Erythroblast (primary cell): ENCODE measurements around the gene ANKUB1.

Experiments used
- GATA1 ChIP-seq: IDR thresholded peaks from 2 replicates; pipeline ENCODE4 v1.6.1; 2011; ENCODE audit warnings: low read depth, mild to moderate bottlenecking, control low read depth, low read length, moderate library complexity
- POLR2A ChIP-seq: IDR thresholded peaks from 2 replicates; pipeline ENCODE4 v1.6.1; 2011; ENCODE audit warnings: mild to moderate bottlenecking, low read length

DNA sequence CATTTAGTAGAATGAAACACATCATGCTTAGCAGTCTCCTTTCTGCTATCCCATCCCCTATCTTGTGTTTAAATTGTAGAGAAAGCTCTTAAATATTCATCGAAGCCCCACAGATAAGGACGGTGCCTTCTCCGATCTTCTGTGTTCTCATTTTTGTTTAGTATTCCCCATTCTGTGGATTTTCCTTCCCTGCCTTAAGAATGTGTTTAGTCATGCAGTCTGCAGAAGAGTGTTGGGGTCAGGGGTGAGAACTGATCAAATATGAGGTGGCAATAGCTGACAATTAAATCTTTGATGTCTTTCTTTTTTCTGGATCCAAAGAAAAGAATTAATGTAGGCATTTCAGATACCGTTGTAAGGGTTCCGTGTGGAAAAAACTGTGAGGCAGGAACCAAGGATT lies 9.3 kb upstream of the ANKUB1 start:
- TF ChIP-seq POLR2A (no peak), GATA1 (no peak)
